ENCODE measurements around the gene CDKN2B. TPM values are rescaled to one million over a fixed set of nuclear protein-coding genes. Genes with fewer than 3 reads are reported as not detected.

The CDKN2B gene
- total and polyA plus RNA-seq, 2 of the 13 experiments (the other 11 are each of a cell fraction or from before 2014, with no cell fraction given), result 1.4 to 1.5 TPM

GRCh38 chr9:21974722-21975409 lies 34.2 kb downstream of the CDKN2B start (continued):
- TF ChIP-seq, protein P1, sequence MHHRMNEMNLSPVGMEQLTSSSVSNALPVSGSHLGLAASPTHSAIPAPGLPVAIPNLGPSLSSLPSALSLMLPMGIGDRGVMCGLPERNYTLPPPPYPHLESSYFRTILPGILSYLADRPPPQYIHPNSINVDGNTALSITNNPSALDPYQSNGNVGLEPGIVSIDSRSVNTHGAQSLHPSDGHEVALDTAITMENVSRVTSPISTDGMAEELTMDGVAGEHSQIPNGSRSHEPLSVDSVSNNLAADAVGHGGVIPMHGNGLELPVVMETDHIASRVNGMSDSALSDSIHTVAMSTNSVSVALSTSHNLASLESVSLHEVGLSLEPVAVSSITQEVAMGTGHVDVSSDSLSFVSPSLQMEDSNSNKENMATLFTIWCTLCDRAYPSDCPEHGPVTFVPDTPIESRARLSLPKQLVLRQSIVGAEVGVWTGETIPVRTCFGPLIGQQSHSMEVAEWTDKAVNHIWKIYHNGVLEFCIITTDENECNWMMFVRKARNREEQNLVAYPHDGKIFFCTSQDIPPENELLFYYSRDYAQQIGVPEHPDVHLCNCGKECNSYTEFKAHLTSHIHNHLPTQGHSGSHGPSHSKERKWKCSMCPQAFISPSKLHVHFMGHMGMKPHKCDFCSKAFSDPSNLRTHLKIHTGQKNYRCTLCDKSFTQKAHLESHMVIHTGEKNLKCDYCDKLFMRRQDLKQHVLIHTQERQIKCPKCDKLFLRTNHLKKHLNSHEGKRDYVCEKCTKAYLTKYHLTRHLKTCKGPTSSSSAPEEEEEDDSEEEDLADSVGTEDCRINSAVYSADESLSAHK (CRISPR knock-in tag; IDR thresholded peaks at IDR 0.05; ENCODE audit: borderline replicate concordance), result no peak
- TF ChIP-seq SMARCC2 (IDR thresholded peaks at IDR 0.05), result no peak
- TF ChIP-seq, protein P2, sequence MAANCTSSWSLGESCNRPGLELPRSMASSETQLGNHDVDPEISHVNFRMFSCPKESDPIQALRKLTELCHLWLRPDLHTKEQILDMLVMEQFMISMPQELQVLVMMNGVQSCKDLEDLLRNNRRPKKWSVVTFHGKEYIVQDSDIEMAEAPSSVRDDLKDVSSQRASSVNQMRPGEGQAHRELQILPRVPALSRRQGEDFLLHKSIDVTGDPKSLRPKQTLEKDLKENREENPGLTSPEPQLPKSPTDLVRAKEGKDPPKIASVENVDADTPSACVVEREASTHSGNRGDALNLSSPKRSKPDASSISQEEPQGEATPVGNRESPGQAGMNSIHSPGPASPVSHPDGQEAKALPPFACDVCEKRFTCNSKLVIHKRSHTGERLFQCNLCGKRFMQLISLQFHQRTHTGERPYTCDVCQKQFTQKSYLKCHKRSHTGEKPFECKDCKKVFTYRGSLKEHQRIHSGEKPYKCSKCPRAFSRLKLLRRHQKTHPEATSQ (CRISPR knock-in tag; IDR thresholded peaks at IDR 0.05; ENCODE audit: borderline replicate concordance), result no peak
- no peak for TF ChIP-seq FOSL1 (CRISPR knock-in tag; IDR thresholded peaks at IDR 0.05; ENCODE audit: borderline replicate concordance)
- no peak for TF ChIP-seq TBL1XR1 (IDR thresholded peaks at IDR 0.05; ENCODE audit: borderline replicate concordance, low read length, partially characterized antibody)
- TF ChIP-seq, protein P3, sequence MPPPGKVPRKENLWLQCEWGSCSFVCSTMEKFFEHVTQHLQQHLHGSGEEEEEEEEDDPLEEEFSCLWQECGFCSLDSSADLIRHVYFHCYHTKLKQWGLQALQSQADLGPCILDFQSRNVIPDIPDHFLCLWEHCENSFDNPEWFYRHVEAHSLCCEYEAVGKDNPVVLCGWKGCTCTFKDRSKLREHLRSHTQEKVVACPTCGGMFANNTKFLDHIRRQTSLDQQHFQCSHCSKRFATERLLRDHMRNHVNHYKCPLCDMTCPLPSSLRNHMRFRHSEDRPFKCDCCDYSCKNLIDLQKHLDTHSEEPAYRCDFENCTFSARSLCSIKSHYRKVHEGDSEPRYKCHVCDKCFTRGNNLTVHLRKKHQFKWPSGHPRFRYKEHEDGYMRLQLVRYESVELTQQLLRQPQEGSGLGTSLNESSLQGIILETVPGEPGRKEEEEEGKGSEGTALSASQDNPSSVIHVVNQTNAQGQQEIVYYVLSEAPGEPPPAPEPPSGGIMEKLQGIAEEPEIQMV (CRISPR knock-in tag; IDR thresholded peaks at IDR 0.05; ENCODE audit: low read depth), result no peak
- TF ChIP-seq, protein P4, sequence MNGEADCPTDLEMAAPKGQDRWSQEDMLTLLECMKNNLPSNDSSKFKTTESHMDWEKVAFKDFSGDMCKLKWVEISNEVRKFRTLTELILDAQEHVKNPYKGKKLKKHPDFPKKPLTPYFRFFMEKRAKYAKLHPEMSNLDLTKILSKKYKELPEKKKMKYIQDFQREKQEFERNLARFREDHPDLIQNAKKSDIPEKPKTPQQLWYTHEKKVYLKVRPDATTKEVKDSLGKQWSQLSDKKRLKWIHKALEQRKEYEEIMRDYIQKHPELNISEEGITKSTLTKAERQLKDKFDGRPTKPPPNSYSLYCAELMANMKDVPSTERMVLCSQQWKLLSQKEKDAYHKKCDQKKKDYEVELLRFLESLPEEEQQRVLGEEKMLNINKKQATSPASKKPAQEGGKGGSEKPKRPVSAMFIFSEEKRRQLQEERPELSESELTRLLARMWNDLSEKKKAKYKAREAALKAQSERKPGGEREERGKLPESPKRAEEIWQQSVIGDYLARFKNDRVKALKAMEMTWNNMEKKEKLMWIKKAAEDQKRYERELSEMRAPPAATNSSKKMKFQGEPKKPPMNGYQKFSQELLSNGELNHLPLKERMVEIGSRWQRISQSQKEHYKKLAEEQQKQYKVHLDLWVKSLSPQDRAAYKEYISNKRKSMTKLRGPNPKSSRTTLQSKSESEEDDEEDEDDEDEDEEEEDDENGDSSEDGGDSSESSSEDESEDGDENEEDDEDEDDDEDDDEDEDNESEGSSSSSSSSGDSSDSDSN (CRISPR knock-in tag; IDR thresholded peaks at IDR 0.05), result peak; percentile 79
- no peak for TF ChIP-seq FOXP1 (IDR thresholded peaks at IDR 0.05)
- TF ChIP-seq FOXP1 (CRISPR knock-in tag; IDR thresholded peaks at IDR 0.05), result no peak
- TF ChIP-seq POGK (CRISPR knock-in tag; conservative IDR thresholded peaks at IDR 0.05), result peak; percentile 51; the same call in 1 of the 2 replicates
- TF ChIP-seq, protein P5, sequence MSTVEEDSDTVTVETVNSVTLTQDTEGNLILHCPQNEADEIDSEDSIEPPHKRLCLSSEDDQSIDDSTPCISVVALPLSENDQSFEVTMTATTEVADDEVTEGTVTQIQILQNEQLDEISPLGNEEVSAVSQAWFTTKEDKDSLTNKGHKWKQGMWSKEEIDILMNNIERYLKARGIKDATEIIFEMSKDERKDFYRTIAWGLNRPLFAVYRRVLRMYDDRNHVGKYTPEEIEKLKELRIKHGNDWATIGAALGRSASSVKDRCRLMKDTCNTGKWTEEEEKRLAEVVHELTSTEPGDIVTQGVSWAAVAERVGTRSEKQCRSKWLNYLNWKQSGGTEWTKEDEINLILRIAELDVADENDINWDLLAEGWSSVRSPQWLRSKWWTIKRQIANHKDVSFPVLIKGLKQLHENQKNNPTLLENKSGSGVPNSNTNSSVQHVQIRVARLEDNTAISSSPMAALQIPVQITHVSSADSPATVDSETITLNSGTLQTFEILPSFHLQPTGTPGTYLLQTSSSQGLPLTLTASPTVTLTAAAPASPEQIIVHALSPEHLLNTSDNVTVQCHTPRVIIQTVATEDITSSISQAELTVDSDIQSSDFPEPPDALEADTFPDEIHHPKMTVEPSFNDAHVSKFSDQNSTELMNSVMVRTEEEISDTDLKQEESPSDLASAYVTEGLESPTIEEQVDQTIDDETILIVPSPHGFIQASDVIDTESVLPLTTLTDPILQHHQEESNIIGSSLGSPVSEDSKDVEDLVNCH (CRISPR knock-in tag; IDR thresholded peaks at IDR 0.05), result no peak
- no peak for TF ChIP-seq CBX2 (IDR thresholded peaks at IDR 0.05; ENCODE audit: low read depth, low read length)
- TF ChIP-seq CBX2 (CRISPR knock-in tag; IDR thresholded peaks at IDR 0.05; ENCODE audit: low read depth), result 0 out of 2 replicates have a peak, but pooled peaks have one; percentile 8
- no peak for TF ChIP-seq ZNF761 (CRISPR knock-in tag; conservative IDR thresholded peaks at IDR 0.05)
- TF ChIP-seq NFKB2 (CRISPR knock-in tag; IDR thresholded peaks at IDR 0.05; ENCODE audit: borderline replicate concordance), result peak; percentile 59; the same call in 1 of the 2 replicates
- peak; percentile 53 for TF ChIP-seq SAP130 (CRISPR knock-in tag; IDR thresholded peaks at IDR 0.05; ENCODE audit: low read depth)
- no peak for TF ChIP-seq SP5 (CRISPR knock-in tag; IDR thresholded peaks at IDR 0.05; ENCODE audit: borderline replicate concordance, low read depth)
